Fibroblast of the aortic adventitia (primary cell): ENCODE measurements around the gene GPATCH2. TPM values are rescaled to one million over a fixed set of nuclear protein-coding genes. Genes with fewer than 3 reads are reported as not detected.

Source experiments
- DNase-seq: peaks from one replicate; pipeline ENCODE4 v3.0.0-alpha.2; 2010; ENCODE audit warnings: low read depth
- H3K4me3 ChIP-seq: 2 replicates; pipeline ENCODE4 v1.5.1; 2011; ENCODE audit warnings: low read depth, mild to moderate bottlenecking, control low read depth, low read length, moderate library complexity
- total RNA-seq: library from RNA; depleted of rRNA; stranded (reverse); fragments of >200 nt; gene quantifications from 2 replicates; pipeline ENCODE4 v1.2.3, GENCODE V29; 2012; ENCODE audit warnings: low replicate concordance
- TF ChIP-seq, protein P1 (sequence below): IDR thresholded peaks from 2 replicates; pipeline ENCODE4 v1.5.1; 2011; ENCODE audit warnings: mild to moderate bottlenecking, low read length, control low read depth, inconsistent platforms; ENCODE audit not compliant: insufficient read depth

GPATCH2 gene
- total RNA-seq, 1 donor: 23.6 TPM

DNA sequence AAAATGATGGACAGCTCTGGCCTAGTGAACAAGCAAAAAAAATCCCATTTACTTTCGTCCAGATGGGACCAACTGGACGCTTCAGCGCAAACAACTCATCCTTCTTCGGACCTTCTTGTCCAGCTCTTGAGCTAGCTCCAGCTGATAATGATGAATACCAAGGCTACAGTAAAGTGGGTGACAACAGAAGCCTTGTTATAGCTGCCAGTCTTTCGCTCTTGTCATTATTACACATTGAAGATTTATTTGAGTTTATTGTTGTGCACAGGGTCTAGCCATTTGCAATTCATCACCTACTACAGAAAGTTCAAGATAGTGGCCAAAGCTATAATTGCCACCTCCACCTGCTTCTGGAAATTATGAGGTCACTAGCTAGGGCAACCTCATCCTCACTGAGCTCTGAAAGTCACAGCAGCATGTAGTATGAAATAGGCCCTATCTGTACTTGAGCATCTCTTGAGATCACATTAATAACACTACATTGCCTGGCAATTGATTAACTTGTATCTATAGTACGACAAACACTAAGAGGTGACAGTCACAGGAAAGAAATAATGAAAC, 76.9 kb downstream of the GPATCH2 start:
- H3K4me3 ChIP-seq: no peak overlapping the region
- TF ChIP-seq, protein P1, sequence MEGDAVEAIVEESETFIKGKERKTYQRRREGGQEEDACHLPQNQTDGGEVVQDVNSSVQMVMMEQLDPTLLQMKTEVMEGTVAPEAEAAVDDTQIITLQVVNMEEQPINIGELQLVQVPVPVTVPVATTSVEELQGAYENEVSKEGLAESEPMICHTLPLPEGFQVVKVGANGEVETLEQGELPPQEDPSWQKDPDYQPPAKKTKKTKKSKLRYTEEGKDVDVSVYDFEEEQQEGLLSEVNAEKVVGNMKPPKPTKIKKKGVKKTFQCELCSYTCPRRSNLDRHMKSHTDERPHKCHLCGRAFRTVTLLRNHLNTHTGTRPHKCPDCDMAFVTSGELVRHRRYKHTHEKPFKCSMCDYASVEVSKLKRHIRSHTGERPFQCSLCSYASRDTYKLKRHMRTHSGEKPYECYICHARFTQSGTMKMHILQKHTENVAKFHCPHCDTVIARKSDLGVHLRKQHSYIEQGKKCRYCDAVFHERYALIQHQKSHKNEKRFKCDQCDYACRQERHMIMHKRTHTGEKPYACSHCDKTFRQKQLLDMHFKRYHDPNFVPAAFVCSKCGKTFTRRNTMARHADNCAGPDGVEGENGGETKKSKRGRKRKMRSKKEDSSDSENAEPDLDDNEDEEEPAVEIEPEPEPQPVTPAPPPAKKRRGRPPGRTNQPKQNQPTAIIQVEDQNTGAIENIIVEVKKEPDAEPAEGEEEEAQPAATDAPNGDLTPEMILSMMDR: no peak
- no peak for DNase-seq

DNA sequence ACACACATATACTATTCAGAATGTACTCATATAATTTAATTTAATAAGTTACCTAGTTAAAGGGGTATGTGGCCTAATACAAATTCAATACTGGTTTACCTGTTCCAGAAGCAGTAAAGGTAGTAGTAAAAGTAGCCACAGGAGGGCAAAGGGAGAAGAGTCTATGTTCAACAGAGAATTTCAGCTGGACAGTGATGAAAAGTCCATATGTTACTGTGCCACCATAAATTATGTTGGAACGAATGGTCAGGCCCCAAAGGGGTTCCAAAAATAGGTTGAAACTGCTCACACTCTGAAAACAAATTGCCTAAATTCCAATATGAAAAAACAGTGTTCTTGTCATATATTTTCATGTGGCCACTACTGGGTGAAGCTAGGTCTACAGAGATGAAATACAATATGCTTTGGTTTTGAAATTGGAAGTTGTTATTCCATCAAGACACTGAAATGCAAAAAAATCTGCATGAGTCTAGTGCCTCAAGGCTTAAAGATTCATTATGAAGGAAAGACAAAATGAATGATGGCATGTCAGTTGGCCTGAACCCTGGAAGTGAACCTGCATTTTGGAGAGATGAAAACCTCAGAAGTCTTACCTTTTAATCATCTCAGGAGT, 78.4 kb downstream of the GPATCH2 start:
- TF ChIP-seq, protein P1: no peak
- no peak for DNase-seq
- H3K4me3 ChIP-seq: no peak overlapping the region

DNA sequence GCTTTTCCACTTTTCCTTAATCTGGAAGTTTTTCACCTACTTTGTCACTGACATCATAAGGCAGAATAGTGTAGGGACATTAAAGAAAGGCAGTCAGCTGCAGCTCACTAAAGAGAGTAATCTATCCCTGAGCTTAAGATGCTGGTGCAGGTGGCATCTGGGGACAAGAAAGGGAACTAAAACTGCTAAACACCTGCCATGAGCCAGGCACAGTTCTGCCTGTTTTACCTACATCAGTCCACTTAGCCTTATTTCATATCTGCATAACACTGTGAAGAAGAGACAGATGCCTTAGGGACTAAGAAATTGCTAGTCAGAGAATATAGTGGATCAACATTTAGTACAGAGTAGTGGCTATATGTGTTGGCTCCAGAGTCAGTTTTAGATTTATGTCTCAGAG, 88.1 kb downstream of the GPATCH2 start:
- no peak for DNase-seq
- no peak overlapping the region for H3K4me3 ChIP-seq
- TF ChIP-seq, protein P1: no peak

DNA sequence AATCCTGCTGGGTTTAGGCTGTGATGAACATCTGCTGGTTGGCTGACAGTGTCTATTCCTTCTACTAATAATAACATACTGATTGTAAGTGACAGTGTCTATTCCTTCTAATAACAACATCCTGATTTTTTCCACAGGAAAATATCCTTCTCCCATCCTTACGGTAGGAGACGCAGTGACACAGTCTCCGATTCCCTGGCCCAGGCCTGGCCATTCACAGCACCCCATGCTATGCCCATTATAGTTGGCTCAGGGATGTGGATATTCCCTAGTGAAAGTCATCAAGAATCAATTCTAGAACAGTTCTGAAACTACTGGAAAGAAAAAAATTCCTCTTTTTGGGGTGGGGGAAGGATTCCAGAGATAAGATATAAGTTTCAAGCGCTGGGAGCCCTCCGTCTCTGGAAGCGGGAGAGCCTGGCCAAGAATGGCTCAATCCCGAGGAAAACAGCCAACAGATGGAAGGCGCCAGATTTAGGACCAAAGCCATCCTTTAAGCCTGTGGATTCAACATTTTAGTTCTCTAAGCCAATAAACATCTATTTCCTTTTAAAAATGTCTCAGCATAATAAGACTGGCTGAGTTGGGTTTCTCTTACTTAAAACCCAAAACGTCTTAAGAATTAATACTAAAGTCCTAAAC, 88.6 kb downstream of the GPATCH2 start:
- TF ChIP-seq, protein P1: no peak
- DNase-seq: peak; percentile 85
- H3K4me3 ChIP-seq: no peak overlapping the region

DNA sequence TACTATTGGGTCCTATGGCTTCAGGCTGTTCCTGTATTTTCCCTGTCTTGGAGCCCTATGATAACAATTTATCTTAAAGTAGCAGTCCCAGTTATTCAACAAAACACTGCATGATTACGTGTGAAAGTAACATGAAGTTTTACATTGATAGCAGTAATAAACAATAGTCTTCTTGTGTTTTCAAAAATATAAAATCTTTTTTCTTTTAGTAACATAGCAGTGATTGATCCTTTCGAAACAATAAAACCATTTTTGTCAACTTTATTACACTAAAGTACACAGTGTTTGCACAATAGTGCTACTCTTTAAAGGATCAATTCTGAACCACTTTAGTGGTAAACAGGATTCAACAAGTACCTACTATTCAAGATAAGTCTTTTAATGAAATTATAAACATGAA, 90.6 kb downstream of the GPATCH2 start:
- DNase-seq: no peak
- TF ChIP-seq, protein P1: no peak
- no peak overlapping the region for H3K4me3 ChIP-seq

DNA sequence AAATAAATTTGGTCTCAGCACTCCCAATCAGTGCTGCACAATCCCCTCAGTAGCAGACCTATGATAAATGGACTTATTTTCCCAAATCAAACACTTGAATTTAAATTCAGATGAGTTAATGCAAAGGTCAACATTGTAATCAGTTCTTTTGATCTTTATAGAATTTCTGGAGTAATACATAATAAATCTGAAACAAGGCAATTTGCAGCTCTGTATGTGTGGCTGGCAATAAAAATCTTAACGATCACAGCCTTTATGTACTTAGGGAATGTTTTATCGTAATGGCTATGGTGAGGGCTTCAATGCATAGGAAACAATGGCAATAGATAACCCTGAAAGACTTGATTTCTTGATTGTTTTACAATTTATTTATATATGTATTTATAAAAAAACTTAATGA, 91.4 kb downstream of the GPATCH2 start:
- TF ChIP-seq, protein P1: no peak
- H3K4me3 ChIP-seq: no peak overlapping the region
- DNase-seq: no peak
